OCI-LY1 (cell line): Measurements from ENCODE around the gene ATXN1.

Experiments used
- H2AFZ ChIP-seq: fragments of 200-600 bp; sonication (generic), shearing (Covaris generic); 2 replicates; pipeline ENCODE4 v1.6.0; 2014; ENCODE audit warnings: antibody characterized with exemption, mild to moderate bottlenecking, low read length
- H3F3A ChIP-seq: fragments of 200-600 bp; sonication (generic), shearing (Covaris generic); 2 replicates; pipeline ENCODE4 v1.6.0; 2014; ENCODE audit warnings: mild to moderate bottlenecking, antibody characterized with exemption, low read length, moderate library complexity; ENCODE audit not compliant: insufficient read depth
- H3K27ac ChIP-seq: fragments of 200-600 bp; sonication (generic); 2 replicates; pipeline ENCODE4 v1.5.1; 2014; ENCODE audit warnings: low read length, mixed run types, mild to moderate bottlenecking, low read depth; ENCODE audit not compliant: poor library complexity, severe bottlenecking
- H3K27me3 ChIP-seq: fragments of 200-600 bp; sonication (generic); 2 replicates; pipeline ENCODE4 v1.6.0; 2014; ENCODE audit warnings: antibody characterized with exemption, mild to moderate bottlenecking, low read length, moderate library complexity; ENCODE audit not compliant: insufficient read depth
- H3K36me3 ChIP-seq: fragments of 200-600 bp; sonication (generic); 2 replicates; pipeline ENCODE4 v1.6.1; 2014; ENCODE audit warnings: mild to moderate bottlenecking, antibody characterized with exemption, low read length, moderate library complexity, mixed read lengths; ENCODE audit not compliant: insufficient read depth
- H3K4me1 ChIP-seq: fragments of 200-600 bp; sonication (generic); 2 replicates; pipeline ENCODE4 v1.5.1; 2014; ENCODE audit warnings: mild to moderate bottlenecking, low read length, moderate library complexity; ENCODE audit not compliant: insufficient read depth, severe bottlenecking
- H3K4me2 ChIP-seq: fragments of 200-600 bp; sonication (generic), shearing (Covaris generic); 2 replicates; pipeline ENCODE4 v1.6.1; 2014; ENCODE audit warnings: low read length
- H3K4me3 ChIP-seq: fragments of 200-600 bp; sonication (generic); 2 replicates; pipeline ENCODE4 v1.5.1; 2014; ENCODE audit warnings: low read length, low read depth, mild to moderate bottlenecking, mixed read lengths; ENCODE audit not compliant: poor library complexity, severe bottlenecking
- H3K79me2 ChIP-seq: fragments of 200-600 bp; shearing (Covaris generic); 2 replicates; pipeline ENCODE4 v1.6.1; 2016; ENCODE audit warnings: mixed run types, low read length, mixed read lengths; ENCODE audit not compliant: insufficient read depth
- H3K9ac ChIP-seq: fragments of 200-600 bp; sonication (generic), shearing (Covaris generic); 2 replicates; pipeline ENCODE4 v1.6.1; 2014; ENCODE audit warnings: mild to moderate bottlenecking, low read length, mixed read lengths
- H3K9me2 ChIP-seq: fragments of 200-600 bp; sonication (generic), shearing (Covaris generic); 2 replicates; pipeline ENCODE4 v1.6.1; 2014; ENCODE audit warnings: low read depth, mild to moderate bottlenecking, low read length, mixed read lengths
- H3K9me3 ChIP-seq: fragments of 200-600 bp; shearing (Covaris generic); 2 replicates; pipeline ENCODE4 v1.6.1; 2014; ENCODE audit warnings: low read length, mixed read lengths
- H4K20me1 ChIP-seq: fragments of 200-600 bp; sonication (generic), shearing (Covaris generic); 2 replicates; pipeline ENCODE4 v1.6.0; 2016; ENCODE audit warnings: mild to moderate bottlenecking, low read length; ENCODE audit not compliant: insufficient read depth
- EZH2 ChIP-seq: fragments of 200-600 bp; sonication (generic), shearing (Covaris generic); IDR thresholded peaks from 2 replicates; pipeline ENCODE4 v1.8.0; 2017; ENCODE audit warnings: borderline replicate concordance, mixed run types, mild to moderate bottlenecking, antibody characterized with exemption, low read length, moderate library complexity, mixed read lengths
- TF ChIP-seq, protein P1 (sequence below): fragments of 200-600 bp; sonication (generic), shearing (Covaris generic); IDR thresholded peaks from 2 replicates; pipeline ENCODE4 v1.5.1; 2017; ENCODE audit warnings: mild to moderate bottlenecking, antibody characterized with exemption, low read length, moderate library complexity, mixed read lengths

ATXN1 gene

DNA sequence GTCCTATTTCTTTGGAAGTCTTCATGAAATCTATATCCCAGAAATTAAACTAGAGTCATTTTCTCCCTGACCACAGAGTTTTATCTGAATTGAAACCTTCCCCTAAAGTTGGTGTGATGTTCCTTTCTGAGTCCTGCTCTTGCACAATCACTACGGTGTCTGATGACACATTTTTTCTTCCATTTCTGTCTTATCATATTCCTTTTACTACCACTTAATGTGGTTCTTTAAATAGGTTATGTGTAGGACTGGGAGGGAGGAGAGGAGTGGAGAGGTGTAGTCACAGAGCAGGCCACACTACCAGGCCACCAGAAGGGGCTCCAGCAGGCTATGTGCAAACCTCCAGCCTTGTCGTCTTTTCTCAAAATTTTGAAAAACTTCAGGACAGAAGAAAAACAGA is 39.7 kb upstream of the ATXN1 start:
- Histone ChIP-seq H4K20me1 (no peaks in the 10 kb centered on the region), H2AFZ (no peak overlapping the region), H3K27ac (no peak overlapping the region), H3F3A (no peaks in the 10 kb centered on the region), H3K9me2 (no peaks in the 10 kb centered on the region), H3K4me1 (no peaks in the 10 kb centered on the region), H3K79me2 (no peaks in the 10 kb centered on the region), H3K9me3 (no peaks in the 10 kb centered on the region), H3K4me2 (no peak overlapping the region), H3K27me3 (no peaks in the 10 kb centered on the region), H3K4me3 (no peak overlapping the region), H3K36me3 (no peaks in the 10 kb centered on the region), H3K9ac (no peak overlapping the region)
- TF ChIP-seq EZH2, result no peak
- TF ChIP-seq, protein P1, sequence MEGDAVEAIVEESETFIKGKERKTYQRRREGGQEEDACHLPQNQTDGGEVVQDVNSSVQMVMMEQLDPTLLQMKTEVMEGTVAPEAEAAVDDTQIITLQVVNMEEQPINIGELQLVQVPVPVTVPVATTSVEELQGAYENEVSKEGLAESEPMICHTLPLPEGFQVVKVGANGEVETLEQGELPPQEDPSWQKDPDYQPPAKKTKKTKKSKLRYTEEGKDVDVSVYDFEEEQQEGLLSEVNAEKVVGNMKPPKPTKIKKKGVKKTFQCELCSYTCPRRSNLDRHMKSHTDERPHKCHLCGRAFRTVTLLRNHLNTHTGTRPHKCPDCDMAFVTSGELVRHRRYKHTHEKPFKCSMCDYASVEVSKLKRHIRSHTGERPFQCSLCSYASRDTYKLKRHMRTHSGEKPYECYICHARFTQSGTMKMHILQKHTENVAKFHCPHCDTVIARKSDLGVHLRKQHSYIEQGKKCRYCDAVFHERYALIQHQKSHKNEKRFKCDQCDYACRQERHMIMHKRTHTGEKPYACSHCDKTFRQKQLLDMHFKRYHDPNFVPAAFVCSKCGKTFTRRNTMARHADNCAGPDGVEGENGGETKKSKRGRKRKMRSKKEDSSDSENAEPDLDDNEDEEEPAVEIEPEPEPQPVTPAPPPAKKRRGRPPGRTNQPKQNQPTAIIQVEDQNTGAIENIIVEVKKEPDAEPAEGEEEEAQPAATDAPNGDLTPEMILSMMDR, result no peak

DNA sequence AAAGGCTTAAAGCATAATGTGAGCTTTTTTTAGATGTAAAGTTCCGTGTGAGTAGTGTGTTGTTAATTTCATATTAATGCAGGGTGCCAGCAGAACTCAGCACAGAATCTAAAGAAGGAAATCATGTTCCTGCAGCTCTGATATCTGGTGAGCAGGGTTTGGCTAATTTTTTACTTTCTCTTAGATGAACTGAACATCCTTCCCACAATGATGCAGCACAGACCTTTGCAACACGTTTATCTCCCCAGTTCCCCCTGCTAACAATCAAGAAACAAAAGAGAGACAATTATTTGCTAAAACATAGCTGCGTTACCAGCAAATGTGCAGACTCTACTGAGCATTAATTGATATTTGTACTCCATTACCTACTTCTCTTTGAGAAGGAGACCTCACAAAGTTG is 39.1 kb upstream of the ATXN1 start:
- no peaks in the 10 kb centered on the region for H3K4me1 ChIP-seq
- no peaks in the 10 kb centered on the region for H3K36me3 ChIP-seq
- no peak overlapping the region for H3K4me2 ChIP-seq
- H2AFZ ChIP-seq, result no peak overlapping the region
- no peak overlapping the region for H3K4me3 ChIP-seq
- no peaks in the 10 kb centered on the region for H3K27me3 ChIP-seq
- no peak overlapping the region for H3K27ac ChIP-seq
- no peak overlapping the region for H3K9ac ChIP-seq
- no peaks in the 10 kb centered on the region for H3F3A ChIP-seq
- H4K20me1 ChIP-seq, result no peaks in the 10 kb centered on the region
- TF ChIP-seq, protein P1, result no peak
- TF ChIP-seq EZH2, result no peak
- no peaks in the 10 kb centered on the region for H3K9me3 ChIP-seq
- no peaks in the 10 kb centered on the region for H3K79me2 ChIP-seq
- H3K9me2 ChIP-seq, result no peaks in the 10 kb centered on the region

DNA sequence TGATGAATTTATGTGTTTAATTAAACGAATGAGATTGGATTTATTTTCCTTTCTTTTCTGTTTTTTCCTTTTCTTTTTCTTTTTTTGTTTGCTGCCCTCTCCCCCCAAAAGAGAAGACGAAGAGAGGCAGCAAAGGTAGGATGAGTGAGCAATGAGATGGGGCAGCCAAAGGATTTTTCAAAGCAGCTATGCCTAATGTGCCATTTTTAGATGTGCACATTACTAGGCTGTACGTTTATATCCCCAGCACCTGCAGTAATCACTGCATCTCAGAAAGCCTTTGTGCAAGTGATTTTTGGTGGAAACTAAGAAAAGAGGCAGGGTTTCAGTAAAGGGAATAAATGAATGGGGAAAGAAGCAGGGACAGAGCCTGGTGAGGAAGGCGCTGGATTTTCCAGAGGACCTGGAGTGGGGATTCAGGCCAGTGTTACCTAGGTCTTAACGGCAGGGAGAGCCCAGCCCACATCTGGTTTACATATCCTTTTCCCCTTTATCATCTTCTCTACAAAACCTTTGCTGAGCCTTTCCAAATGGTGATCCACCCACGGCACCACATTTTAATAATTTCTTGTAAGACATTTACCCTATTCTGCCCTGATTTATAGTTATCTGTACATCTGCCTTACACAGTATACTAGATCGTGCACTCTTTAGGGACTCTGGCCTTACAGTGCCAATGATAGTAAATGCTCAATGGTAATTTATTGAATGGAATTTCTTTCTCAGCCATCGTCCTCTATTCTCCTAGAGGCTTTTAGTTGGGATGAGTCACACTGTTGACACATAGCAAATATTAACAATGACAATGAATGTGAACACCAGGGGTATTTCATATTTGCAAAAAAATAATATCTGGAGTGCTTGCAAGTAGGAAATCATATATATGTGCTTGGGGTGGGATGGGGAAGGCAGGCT is 38.3 kb upstream of the ATXN1 start:
- TF ChIP-seq, protein P1, result no peak
- TF ChIP-seq EZH2, result no peak
- Histone ChIP-seq H3K79me2 (no peaks in the 10 kb centered on the region), H3K4me1 (no peaks in the 10 kb centered on the region), H3K9me2 (no peaks in the 10 kb centered on the region), H3K9me3 (no peaks in the 10 kb centered on the region), H3K27ac (no peak overlapping the region), H4K20me1 (no peaks in the 10 kb centered on the region), H3F3A (no peaks in the 10 kb centered on the region), H3K36me3 (no peaks in the 10 kb centered on the region), H3K9ac (no peak overlapping the region), H2AFZ (no peak overlapping the region), H3K4me2 (no peak overlapping the region), H3K4me3 (no peak overlapping the region), H3K27me3 (no peaks in the 10 kb centered on the region)
